GM18520 (cell line): ENCODE measurements around the gene MYORG.
"Not testable (repeated sequence)": the region's sequence is repeated elsewhere in the genome, so short reads cannot be mapped to it uniquely, and the experiment has no call there.

Experiments used
- ATAC-seq: cut with Tn5 transposase; IDR thresholded peaks from one replicate; pipeline ENCODE4 v1.9.1; 2021; ENCODE audit not compliant: unreplicated experiment

MYORG gene

DNA sequence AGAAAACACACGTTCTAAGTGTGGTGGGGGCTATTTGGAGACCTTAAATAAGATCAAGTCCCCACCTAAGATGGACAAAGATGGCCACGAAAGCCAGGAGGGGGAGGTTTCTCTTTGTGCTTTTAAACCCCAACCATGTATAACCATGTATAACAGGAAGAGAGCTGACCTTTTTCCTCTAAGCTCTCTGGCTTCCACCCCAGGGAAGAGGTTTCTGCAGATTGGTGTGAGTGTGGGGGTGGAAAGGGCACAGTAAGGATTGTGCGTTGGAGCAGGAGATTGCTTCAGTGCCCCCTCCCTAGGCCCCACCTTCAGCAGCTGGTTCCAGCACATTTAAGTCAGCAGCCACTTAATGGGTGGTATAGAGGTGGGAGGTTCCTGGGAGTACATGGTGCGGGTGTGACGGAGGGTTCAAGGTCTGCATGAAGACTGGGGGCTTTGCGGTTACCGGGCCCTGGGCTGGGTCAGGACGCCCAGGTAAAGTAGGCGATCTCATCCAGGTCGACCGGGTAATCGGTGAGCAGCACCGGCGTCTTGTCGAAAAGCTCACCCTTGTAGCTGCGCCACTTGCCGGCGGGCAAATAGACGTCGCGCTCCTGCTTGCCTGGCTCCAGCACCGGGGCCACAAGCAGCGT lies 6.2 kb downstream of the MYORG start:
- ATAC-seq, result no peak

DNA sequence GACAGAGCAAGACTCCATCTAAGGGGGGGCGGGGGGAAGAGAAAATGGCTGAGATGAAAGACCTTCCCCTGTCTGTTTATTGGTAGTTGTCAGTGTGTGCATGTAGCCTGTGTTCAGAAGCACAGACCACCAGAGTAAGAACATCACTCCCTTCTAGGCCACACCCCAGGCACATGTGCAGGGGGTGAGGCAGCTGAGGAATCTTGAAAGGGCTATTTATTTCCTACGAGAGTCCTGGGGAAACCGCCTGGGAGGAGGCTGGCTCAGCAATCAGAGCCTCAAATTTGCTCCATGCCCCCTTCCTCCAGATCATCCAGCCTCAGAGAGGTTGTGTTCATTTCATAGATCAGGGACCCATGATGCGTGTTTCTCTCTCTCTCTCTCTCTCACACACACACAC lies 7.1 kb downstream of the MYORG start:
- ATAC-seq, result no peak

DNA sequence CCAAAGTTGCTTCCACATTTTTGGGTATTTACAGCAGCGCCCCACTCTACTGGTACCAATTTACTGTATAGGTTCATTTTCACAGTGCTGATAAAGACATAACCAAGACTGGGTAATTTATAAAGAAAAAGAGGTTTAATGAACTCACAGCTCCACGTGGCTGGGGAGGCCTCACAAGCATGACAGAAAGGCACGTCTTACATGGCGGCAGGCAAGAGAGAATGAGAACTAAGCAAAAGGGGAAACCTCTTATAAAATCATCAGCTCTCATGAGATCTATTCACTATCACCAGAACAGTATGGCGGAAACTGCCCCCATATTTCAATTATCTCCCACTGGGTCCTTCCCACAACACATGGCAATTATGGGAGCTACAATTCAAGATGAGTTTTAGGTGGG lies 7.9 kb downstream of the MYORG start:
- not testable (repeated sequence) for ATAC-seq

DNA sequence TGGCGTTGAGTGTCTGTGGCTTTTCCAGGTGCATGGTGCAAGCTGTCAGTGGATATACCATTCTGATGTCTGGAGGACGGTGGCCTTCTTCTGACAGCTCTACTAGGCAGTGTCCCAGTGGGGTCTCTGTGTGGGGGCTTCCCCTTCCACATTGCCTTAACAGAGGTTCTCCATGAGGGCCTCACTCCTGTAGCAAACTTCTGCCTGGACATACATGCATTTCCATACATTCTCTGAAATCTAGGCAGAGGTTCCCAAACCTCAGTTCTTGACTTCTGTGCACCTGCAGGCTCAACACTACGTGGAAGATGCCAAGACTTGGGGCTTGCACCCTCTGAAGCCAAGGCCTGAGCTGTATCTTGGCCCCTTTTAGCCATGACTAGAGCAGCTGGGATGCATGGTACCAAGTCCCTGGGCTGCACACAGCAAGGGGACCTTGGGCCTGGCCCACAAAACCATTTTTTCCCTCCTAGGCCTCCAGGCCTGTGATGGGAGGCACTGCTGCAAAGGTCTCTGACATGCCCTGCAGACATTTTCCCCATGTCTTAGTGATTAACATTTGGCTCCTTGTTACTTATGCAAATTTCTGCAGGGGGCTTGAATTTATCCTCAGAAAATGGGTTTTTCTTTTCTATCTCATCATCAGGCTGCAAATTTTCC lies 8.8 kb downstream of the MYORG start:
- not testable (repeated sequence) for ATAC-seq

DNA sequence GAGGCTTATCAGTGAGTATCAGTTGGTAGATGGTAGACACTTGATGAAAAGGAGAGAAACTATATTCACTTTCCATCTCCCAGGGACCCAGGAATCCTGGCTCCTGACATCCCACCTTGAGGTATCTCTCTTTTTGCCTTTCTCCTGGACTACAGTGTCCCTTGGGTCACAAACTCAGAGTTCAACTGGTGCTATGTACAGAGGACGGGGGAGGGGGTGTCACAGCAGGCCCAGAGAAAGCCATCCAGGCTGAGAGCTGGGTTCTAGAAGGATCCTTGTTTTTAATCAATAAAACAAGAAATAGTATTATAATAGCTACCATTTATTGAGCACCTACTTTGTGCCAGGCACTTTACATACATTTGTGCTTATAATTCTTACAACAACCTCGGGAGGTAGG lies 10.3 kb downstream of the MYORG start:
- ATAC-seq, result no peak

DNA sequence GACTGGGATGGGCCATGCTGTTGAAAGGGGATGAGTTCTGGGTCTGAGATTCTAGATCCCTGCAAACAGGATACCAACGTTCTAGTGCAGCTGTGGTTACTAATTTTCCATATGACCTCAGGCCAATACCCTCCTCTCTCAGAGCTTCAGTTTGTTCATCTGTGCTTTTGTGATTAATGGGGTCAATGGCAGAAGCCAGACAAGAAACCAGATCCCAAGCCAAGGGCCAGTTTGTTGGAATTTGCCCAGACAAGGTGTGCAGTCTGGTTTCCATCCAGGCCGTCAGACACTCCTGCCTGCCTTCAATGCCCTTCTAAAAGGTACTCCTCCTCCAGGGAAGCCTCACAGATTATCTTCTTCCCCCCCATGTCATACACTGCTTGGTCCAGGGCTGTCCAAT lies 11.4 kb downstream of the MYORG start:
- ATAC-seq, result no peak

DNA sequence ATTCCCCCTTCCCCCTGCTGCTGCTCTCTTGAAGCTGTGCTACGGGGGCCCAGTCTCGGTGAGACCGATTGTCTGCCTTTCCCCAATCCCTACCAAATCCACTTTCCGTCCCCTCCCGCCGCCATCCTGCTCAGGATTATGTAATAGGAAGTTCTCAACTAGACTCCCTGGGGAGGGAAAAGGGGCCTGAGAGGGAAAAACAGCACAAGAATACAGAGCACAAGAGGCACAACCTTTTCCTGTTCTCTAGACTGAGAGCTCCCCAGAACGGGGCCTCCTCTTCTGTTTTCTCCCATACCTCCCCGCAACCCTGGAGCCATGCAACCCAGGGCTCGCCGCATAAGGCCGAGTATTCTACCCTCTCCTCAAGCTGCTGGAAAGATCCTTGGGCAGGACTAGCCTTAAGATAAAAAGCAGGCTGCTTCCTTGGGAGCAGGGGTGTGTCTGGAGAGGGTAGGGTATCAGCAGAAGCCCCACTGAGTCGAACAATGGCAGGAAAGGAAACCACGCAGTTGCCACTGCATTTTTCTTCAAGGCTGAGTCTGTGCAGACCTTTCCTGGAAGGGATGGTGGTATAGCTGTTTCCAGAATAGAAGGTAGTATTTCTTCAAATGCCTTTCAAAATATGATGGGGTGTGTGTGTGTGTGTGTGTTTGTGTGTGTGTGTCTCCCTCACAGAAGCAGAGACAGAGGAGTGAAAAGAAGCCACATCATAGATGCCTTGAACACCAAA lies 12.9 kb downstream of the MYORG start:
- ATAC-seq, result no peak

DNA sequence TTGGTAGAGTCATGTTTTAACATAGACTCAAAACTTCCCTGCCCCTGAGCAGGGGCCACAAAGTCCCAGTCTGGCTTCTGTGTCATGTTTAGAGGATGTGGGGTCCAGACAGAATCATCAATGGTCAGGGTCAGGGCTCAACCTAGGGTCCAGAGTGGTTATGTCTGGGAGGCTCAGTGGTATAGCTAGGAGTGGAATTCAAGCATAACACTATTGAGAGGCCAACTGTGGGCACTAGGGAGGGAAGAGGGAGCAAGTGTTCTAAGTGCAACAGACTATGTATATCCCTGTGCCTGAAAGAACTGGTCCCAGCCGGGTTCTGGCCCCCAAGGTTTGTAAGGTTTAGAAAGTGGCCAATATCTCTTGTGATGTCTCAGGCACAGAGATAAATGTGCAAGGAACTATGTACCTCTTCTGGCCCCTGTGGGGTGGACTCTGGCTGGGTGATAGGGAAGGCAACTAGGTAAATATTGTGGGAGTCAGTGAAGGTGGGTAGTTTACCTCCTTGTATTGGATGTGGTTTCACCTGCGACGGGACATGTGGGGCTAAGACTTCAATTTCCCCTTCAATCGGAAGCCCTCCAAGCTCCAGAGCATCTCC lies 14.0 kb downstream of the MYORG start:
- ATAC-seq, result no peak

DNA sequence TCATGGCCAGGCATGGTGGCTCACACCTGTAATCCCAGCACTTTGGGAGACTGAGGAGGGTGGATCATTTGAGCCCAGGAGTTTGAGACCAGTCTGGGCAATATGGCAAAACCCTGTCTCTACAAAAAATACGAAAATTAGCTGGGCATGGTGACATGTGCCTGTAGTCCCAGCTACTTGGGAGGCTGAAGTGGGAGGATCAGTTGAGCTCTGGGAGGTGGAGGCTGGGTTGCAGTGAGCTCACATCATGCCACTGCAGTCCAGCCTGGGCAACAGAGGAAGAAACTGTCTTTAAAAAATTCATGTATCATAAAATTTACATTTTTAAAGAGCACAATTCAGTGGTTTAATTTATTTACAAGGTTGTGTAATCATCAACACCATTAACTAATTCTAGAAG lies 23.7 kb downstream of the MYORG start:
- ATAC-seq, result not testable (repeated sequence)

DNA sequence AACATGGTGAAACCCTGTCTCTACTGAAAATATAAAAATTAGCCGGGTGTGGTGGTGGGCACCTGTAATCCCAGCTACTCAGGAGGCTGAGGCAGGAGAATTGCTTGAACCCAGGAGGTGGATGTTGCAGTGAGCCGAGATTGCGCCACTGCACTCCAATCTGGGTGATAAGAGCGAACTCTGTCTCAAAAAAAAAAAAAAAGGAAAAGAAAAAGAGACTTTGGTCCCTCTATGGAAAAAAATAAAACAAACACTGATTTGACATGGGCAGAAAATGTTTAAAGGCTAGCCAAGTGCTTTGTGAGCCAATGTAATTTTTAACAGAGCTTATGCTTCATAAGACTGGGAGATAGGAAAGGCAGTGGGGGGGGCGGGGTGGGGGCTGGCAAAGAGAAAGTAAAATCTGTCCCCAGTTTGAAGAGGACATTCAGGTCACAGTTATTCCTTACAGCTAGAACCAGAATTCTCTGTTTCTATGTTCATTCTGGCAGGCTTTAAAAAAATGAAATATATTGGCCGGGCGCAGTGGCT lies 24.5 kb downstream of the MYORG start:
- not testable (repeated sequence) for ATAC-seq

DNA sequence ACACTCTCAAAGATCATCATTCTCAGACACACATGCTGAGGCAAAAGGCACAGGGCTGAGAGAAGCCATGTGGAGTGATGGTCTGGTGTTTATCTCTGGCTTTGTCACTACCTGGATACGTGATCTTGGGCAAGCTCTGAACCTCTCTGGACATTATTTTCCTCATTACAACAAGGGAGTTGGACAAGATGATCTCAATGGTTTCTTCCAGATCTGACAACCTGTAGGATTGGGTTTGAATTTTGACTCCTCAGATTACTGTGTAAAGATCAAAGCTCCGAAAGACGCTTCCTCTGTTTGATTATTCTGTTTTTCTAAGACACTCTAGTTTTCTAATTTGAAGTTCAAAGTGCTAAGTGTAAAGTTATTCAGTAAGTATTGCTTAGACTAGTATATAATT lies 27.4 kb downstream of the MYORG start:
- ATAC-seq, result no peak

DNA sequence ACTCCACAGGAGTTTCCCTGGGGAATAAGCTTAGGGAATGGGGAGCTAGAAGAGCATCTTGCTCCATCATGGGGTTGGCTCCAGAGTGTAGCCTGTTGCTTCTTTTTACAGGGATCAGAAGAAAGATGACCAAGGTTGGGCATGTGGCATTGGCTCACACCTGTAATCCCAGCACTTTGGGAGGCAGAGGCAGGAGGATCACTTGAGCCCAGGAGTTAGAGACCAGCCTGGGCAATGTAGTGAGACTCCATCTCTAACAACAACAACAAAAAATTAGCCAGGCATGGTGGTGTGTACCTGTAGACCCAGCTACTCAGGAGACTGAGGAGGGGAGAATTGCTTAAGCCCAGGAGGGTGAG lies 28.9 kb downstream of the MYORG start:
- no peak for ATAC-seq

DNA sequence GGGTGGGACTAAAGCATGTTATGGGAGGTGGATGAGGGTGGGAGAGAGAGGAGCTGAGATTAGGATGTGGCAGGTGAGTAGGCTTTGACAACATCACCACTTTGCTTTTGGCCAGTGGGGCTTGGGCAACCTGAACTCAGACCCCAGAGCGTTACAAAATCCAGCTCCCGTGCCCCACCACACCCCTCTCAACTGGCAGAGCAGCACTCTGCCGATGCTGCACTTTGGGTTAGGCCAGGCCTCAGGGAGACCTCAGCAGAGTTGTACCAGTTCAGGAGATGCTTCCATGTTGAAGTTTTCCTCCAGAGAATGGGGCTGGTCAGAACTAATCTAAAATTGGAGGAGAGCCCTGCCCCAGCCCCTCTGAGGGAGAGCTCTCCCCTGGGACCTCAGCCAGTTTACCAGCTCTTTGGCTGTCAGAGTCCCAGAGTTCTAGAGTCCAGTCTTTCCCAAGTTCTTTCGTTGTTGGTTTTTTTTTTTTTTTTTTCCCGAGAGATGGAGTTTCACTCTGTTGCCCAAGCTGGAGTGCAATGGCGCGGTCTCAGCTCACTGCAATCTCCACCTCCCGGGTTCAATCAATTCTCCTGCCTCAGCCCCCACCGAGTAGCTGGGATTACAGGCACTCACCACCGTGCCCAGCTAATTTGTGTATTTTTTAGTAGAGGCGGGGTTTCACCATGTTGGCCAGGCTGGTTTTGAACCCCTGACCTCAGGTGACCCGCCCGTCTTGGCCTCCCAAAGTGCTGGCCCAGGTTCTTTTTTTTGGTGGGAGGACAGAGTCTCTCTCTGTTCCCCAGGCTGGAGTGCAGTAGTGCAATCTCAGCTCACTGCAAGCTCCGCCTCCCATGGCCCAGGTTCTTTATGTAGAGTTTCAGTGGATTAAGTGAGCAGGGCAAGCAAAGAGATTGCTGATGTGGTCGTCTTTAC lies 29.6 kb downstream of the MYORG start:
- no peak for ATAC-seq

DNA sequence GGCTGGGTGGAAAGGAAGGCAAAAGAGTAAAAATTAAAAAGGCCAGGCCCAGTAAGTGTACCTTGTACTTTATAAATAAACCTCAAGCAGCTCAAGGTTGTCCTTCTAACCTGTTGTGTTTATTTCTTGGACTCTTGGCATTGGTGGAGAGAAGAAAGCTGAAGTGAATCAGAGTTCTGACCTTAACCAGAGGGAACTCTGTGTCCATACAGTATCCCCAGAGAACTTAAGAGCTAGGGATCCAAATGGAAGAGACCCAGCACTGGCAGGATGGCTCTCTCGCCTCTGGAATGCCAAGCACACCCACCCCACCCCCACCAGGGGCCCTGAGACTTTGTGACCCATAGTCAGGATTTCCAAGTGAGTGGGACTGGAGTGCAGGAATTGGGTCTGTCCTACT lies 33.1 kb downstream of the MYORG start:
- ATAC-seq, result no peak

DNA sequence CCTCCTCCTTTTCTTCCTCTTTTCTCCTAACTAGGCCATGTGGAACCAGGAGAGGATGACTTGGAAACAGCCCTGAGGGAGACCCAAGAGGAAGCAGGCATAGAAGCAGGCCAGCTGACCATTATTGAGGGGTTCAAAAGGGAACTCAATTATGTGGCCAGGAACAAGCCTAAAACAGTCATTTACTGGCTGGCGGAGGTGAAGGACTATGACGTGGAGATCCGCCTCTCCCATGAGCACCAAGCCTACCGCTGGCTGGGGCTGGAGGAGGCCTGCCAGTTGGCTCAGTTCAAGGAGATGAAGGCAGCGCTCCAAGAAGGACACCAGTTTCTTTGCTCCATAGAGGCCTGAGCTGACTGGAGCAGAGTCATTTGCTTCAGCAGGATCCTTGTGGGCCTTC lies 33.6 kb downstream of the MYORG start:
- no peak for ATAC-seq

DNA sequence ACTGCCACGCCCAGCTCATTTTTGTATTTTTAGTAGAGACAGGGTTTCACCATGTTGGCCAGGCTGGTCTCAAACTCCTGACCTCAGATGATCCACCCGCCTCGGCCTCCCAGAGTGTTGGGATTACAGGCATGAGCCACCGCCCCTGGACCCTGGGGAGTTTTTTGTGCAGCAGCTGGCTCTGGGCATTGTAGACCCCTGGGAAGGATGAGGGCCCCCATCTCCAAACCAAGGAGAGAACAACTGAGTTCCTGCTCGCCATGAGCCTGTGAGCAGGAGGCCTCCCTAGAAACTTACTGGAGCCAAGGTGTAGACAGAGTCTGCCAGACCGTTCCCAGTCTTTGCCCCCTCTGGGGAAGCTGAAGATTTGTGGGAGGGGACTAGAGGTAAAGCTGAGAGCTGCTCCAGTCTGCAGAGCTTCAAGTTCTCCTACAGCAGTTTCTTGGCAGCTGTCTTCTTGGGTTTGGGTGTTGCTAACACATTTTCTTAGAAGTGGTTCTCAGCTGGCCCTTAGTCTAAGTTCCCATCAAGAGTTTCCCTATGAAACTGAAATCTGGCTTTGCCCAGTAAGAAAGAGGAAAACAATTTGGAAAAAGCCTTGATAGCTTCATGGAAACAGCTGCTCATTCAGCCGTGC lies 34.9 kb downstream of the MYORG start:
- no peak for ATAC-seq

DNA sequence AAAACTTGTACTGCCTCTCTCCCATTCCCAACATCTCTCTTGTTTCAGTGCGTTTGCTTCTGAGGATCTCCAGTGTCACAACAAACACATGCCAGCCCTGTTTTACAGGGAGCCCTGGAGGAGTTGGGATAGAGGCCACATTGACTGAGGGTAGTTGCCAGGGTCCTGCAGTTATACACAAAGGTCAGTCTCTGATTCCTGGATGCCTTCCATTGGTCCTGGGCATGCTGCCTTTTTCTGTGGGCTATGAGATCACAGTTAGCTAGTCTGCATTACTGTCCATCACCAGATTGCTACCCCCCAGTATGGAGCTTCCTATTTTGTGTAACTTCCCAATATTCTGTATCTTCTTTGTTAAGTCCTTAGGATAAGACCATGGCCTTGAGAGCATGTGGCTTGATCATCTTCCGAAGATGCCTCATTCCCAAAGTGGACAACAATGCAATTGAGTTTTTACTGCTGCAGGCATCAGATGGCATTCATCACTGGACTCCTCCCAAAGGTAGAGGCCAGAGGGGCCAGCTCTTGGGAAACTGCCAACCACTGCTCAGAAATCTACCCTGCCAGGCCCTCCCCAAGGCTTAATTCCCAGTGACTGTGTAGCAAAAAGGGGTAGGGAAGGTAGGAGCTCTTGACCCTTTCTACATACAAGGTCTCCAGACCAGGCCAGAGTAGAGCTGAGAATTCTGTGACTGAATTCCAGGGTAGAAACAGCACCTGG lies 37.9 kb downstream of the MYORG start:
- no peak for ATAC-seq

DNA sequence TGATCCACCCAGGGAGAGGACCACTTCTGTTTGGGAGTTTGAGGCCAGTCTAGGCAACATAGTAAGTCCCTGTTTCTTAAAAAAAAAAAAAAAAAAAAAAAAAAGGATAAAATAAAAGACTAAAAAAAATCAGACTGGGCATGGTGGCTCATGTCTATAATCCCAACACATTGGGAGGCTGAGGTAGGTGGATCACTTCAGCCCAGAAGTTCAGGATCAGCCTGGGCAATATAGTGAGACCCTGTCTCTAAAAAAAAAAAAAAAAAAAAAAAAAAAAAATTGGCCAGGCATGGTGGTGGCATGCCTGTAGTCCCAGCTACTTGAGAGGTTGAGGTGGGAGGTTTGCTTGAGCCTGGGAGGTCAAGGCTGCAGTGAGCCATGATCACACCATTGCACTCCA lies 38.6 kb downstream of the MYORG start:
- not testable (repeated sequence) for ATAC-seq

DNA sequence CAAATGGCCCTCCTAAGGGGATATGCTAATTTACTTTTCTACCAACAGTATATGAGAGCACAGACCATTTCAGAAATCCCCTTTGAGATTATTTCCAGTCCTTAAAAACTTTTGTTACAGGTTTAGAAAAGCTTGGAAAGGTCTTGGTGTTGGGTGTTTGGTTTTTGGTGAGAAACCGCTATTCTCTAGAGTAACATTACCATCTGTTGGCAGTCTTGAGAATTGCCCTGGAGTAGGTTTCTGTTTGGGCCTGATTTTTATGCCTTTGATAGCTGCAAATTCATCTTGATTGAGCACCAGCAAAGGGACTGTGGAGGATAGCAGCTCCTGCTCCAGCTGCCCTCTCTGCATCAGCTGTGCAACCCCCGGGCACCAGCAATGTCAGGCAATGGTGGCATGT lies 39.3 kb downstream of the MYORG start:
- ATAC-seq, result no peak

DNA sequence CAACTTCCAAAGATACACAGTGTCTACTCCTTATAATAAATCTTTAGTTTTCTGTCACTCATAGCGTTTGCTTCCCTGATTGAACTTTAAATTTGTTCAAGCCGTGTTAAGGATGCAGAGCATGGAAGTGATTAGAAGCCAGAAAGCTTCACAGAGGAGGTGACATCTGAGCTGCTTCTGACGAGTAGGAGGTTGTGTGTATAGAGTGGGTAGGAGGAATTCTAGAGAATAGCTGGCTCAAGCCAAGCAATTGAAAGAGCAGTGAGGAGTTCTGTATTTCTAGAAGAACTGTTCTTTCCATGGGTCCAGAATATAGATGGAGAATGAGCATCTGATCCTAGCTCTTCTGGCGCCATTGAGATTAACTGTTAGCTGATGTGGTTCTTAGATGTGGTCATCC lies 41.3 kb downstream of the MYORG start:
- ATAC-seq, result no peak
